HT1080 (cell line): Measurements from ENCODE around the gene ZNF205. TPM values are rescaled to one million over a fixed set of nuclear protein-coding genes. Genes with fewer than 3 reads are reported as not detected.
A peak's percentile ranks its signal among the peaks of the same experiment; 100 is the strongest.
"Not testable (repeated sequence)": the region's sequence is repeated elsewhere in the genome, so short reads cannot be mapped to it uniquely, and the experiment has no call there.

Experiments used
- DNase-seq: peaks from one replicate; pipeline ENCODE4 v3.0.0-alpha.2; 2015; ENCODE audit warnings: low read depth
- total RNA-seq: library from RNA; depleted of rRNA; stranded (reverse); fragments of >200 nt; shearing (Covaris generic); gene quantifications from 2 replicates; pipeline ENCODE4 v1.2.3, GENCODE V29; 2014

The ZNF205 gene
- total RNA-seq, 1 experiment from 2014 or later: 15.3 TPM

- no peak for DNase-seq
Measured at GRCh38 chr16:3131755-3132377, 19.5 kb downstream of the ZNF205 start.

DNA sequence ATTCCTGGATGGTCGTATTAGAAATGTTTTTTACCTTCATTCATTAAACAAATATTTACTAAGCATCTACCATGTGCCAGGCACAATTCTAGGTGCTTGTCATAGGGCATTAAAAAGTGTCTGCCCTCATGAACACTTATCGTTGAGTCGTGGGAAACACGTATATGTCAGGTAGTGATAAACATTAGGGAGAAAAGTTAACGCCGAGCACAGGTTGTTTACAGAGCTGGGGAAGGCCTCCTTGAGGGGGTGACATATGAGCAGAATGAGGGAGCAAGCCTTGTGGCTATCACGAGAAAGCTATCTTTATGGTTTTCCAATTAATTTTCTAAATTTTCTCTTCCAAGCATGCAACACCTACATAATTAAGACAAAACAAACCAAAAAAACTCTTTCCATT is 21.5 kb downstream of the ZNF205 start:
- DNase-seq: no peak

GRCh38 chr16:3134338-3135125 is 22.1 kb downstream of the ZNF205 start, which contains the start of gene ZNF213:
ZNF213 (plus strand) TSS chr16:3135029; CDS start chr16:3137281, 2,252 bp downstream.
- DNase-seq: peak; percentile 98

GRCh38 chr16:3135126-3135715 is 22.8 kb downstream of the ZNF205 start:
- DNase-seq: peak; percentile 37

DNA sequence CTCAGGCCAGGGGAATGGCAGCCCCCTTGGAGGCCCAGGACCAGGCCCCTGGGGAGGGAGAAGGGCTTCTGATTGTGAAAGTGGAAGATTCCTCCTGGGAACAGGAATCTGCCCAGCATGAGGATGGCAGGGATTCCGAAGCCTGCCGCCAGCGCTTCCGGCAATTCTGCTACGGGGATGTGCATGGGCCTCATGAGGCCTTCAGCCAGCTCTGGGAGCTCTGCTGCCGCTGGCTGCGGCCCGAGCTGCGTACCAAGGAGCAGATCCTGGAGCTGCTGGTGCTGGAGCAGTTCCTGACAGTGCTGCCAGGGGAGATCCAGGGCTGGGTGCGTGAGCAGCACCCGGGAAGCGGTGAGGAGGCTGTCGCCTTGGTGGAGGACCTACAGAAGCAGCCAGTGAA is 24.9 kb downstream of the ZNF205 start:
- DNase-seq: no peak

DNA sequence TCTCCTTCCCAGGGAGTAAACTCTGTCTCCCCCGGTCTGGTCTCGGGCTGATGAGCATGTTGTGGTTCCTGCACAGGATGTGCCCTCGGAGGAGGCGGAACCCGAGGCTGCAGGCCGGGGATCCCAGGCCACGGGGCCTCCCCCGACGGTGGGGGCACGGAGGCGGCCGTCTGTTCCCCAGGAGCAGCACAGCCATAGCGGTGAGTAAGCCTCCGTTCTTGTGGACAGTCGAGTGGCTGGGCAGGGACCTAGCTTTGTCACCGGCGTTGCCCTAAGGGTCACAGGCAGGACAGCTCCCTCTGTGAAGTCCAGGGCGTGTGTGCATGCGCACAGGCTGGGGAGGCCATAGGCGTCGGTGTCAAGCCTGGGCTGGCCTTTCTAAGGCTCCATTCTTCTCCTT is 26.0 kb downstream of the ZNF205 start:
- no peak for DNase-seq

- no peak for DNase-seq
Measured at GRCh38 chr16:3138823-3139426, 26.5 kb downstream of the ZNF205 start.

GRCh38 chr16:3139561-3139960 is 27.2 kb downstream of the ZNF205 start:
- not testable (repeated sequence) for DNase-seq

DNA sequence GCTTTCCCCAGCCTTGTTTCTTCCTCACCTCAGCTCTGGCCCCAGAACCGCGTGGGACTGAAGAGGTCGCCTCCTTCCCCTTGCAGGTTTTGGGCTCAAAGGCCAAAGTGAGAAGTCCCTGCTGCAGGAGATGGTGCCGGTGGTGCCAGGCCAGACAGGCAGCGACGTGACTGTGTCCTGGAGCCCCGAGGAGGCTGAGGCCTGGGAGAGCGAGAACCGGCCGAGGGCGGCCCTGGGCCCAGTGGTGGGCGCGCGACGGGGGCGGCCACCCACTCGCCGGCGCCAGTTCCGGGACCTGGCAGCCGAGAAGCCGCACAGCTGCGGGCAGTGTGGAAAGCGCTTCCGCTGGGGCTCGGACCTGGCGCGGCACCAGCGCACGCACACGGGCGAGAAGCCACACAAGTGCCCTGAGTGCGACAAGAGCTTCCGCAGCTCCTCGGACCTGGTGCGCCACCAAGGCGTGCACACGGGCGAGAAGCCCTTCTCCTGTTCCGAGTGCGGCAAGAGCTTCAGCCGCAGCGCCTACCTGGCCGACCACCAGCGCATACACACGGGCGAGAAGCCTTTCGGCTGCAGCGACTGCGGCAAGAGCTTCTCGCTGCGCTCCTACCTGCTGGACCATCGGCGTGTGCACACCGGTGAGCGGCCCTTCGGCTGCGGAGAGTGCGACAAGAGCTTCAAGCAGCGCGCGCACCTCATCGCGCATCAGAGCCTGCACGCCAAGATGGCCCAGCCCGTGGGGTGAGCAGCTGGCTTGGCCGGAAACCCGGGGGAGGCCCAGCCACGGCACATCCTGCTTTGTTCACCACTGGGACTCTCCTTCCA is 28.4 kb downstream of the ZNF205 start:
- DNase-seq: no peak

GRCh38 chr16:3141781-3142311 is 29.5 kb downstream of the ZNF205 start:
- DNase-seq: no peak

DNA sequence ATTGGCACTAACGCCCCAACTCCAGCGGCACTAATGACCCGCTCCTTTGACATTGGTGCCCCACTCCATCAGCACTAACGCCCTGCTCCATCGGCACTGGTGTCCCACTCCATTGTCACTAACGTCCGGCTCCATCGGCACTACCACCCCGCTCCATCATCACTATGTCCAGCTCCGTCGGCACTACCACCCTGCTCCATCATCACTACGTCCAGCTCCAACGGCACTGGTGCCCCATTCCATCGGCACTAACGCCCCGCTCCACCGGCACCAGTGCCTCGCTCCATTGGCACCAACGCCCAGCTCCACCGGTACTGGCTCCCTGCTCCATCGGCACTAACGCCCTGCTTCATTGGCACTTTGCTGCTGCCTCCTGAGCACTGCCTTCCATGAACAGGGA is 29.9 kb downstream of the ZNF205 start:
- no peak for DNase-seq

GRCh38 chr16:3142770-3143169 is 30.4 kb downstream of the ZNF205 start:
- DNase-seq: no peak

DNA sequence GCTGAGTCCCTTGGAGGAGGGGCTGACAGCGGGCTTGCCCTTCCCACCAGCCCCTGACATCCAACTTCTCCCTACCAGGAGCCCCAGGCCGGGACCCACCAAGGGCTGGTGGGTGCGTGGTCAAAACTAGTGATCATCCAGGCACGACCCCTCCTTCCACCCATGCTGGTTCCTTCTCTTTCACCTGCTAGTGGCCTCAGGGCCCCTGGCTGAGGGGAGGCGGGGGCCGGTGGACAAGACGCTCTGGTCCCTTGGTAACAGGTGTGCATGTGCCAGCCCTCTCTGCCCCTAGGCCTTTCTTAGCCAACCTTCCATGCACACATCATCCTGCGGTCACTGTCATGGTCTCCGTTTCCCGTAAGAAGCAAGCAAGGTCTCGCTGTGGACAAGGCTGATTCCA is 30.8 kb downstream of the ZNF205 start:
- no peak for DNase-seq

DNA sequence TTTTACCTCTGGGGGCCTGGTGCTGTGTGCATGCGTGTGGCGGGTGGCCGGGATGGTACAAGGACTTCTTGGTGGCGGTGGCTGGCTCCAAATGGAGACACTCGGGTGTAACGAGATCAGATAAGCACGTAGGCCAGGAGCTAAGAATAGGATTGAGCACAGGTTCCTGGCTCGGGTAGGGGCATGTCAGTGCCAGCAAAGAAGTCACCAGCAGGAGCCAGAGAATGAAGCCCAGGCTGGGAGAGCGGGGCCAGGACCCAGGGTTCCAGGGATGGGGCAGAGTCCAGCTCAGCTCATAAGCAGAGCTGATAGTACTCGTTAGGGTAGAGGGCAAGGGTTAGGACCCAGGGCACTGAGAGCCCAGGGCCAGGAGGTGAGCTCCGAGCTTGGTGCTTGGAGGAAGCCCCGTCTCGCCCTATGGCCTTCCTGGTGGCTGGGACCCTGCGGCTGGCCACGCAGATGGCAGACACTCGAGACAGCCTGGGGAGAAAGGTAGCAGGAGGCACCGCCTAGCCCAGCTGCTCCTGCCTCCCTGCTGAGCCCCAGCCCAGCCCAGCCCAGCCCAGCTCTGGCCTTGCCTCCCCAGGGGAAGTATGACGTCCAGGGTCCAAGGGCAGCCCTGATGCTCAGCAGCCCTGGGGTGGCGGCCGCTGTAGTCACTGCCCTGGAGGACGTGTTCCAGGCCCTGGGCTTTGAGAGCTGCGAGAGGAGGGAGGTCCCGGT is 31.4 kb downstream of the ZNF205 start:
- DNase-seq: no peak

DNA sequence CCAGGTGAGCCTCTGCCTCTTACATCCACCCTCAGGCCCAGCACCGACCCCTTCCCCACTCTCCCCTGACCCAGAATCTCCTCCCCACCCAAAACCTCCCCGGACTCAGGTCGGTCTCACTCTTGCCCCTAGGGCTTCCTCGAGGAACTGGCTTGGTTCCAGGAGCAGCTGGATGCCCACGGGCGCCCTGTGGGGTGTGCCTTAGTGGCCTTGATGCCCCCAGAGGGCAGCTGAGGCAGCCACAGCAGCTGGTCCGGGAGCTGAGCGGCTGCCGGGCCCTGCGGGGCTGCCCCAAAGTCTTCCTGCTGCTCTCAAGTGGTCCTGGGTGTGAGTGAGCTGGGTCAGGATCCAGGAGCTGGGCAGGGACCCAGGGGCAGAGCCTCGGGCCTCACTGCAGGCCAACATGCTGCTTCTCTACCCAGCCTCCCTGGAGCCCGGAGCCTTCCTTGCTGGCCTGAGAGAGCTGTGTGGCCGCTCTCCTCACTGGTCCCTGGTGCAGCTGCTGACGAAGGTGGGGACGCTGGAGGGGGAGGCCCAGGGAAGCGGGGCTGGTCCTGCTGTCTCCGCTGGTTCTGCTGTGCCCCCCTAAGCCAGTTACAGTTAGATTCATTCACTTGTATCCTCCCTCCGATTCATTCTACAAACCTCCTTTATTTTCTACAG is 32.1 kb downstream of the ZNF205 start:
- no peak for DNase-seq

- DNase-seq: no peak
Measured at GRCh38 chr16:3145151-3145550, 32.8 kb downstream of the ZNF205 start.

- DNase-seq: no peak
Measured at GRCh38 chr16:3145660-3146059, 33.3 kb downstream of the ZNF205 start.

DNA sequence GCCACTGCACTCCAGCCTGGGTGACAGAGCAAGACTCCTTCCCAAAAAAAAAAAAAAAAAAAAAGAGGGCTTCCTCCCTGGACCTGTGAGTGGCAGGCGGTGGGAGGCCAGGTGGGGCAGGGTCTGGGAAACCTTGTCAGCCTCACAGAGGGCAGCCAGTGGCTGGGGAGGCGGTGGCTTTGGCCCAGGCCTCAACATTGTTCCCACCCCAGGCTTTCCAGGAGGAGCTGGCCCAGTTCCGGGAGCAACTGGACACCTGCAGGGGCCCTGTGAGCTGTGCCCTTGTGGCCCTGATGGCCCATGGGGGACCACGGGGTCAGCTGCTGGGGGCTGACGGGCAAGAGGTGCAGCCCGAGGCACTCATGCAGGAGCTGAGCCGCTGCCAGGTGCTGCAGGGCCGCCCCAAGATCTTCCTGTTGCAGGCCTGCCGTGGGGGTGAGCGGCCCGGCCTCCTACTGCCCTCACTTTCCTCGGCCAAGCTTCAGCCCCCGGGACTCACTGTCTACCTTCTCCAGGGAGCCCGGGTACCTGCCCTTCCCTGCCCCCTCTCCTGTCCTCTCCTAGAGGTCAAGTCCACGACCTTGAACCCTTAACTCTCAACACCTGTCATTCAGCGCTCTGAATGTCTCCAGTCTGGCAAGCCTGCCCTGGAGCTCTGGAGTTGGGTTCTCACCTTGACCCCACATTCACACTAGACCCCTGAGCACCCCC is 34.8 kb downstream of the ZNF205 start:
- no peak for DNase-seq

GRCh38 chr16:3147757-3148104 is 35.3 kb downstream of the ZNF205 start:
- DNase-seq: no peak
